Mesendoderm (in vitro differentiated cells): ENCODE measurements around the gene INPP5E.

Experiments
- DNase-seq: peaks from one replicate; pipeline ENCODE4 v3.0.0; 2013
- H2AK5ac ChIP-seq: 2 replicates; pipeline ENCODE4 v1.6.1; 2013; ENCODE audit warnings: low read length, inconsistent platforms
- H2BK120ac ChIP-seq: 2 replicates; pipeline ENCODE4 v1.6.1; 2013; ENCODE audit warnings: low read depth, mild to moderate bottlenecking, low read length, moderate library complexity, mixed read lengths
- H2BK15ac ChIP-seq: replicated peaks from 2 replicates; pipeline ENCODE4 v1.6.1; 2013; ENCODE audit warnings: low read depth, mild to moderate bottlenecking, moderate library complexity
- H2BK5ac ChIP-seq: 2 replicates; pipeline ENCODE4 v1.6.1; 2013; ENCODE audit warnings: low read length, inconsistent platforms
- H3K18ac ChIP-seq: 2 replicates; pipeline ENCODE4 v1.6.1; 2013; ENCODE audit warnings: mild to moderate bottlenecking, low read length, mixed read lengths
- H3K23ac ChIP-seq: one replicate; pipeline ENCODE4 v1.6.1; 2013; ENCODE audit warnings: low read length
- H3K27ac ChIP-seq: 2 replicates; pipeline ENCODE4 v1.5.1; 2013; ENCODE audit warnings: low read depth, mild to moderate bottlenecking, inconsistent platforms, low read length, moderate library complexity
- H3K27me3 ChIP-seq: 2 replicates; pipeline ENCODE4 v1.6.1; 2013; ENCODE audit warnings: low read length, control low read depth, mild to moderate bottlenecking, inconsistent platforms; ENCODE audit not compliant: insufficient read depth, poor library complexity
- H3K36me3 ChIP-seq: 2 replicates; pipeline ENCODE4 v1.6.1; 2013; ENCODE audit warnings: low read length, inconsistent platforms; ENCODE audit not compliant: control insufficient read depth, insufficient read depth
- H3K4ac ChIP-seq: one replicate; pipeline ENCODE4 v1.6.1; 2013; ENCODE audit warnings: low read depth, mild to moderate bottlenecking, low read length, moderate library complexity
- H3K4me1 ChIP-seq: 2 replicates; pipeline ENCODE4 v1.6.1; 2013; ENCODE audit warnings: low read depth, low read length, inconsistent platforms; ENCODE audit not compliant: control insufficient read depth
- H3K4me2 ChIP-seq: 2 replicates; pipeline ENCODE4 v1.6.1; 2013; ENCODE audit warnings: low read length
- H3K4me3 ChIP-seq: 2 replicates; pipeline ENCODE4 v1.5.1; 2013; ENCODE audit warnings: mild to moderate bottlenecking, low read length
- H3K56ac ChIP-seq: one replicate; pipeline ENCODE4 v1.6.1; 2013; ENCODE audit warnings: low read length
- H3K79me1 ChIP-seq: 2 replicates; pipeline ENCODE4 v1.6.1; 2013; ENCODE audit warnings: low read length, inconsistent platforms
- H3K79me2 ChIP-seq: 2 replicates; pipeline ENCODE4 v1.6.1; 2013; ENCODE audit warnings: mild to moderate bottlenecking, low read length; ENCODE audit not compliant: control insufficient read depth, insufficient read depth
- H3K9ac ChIP-seq: 2 replicates; pipeline ENCODE4 v1.6.1; 2013; ENCODE audit warnings: low read length, inconsistent platforms
- H4K5ac ChIP-seq: one replicate; pipeline ENCODE4 v1.6.1; 2013; ENCODE audit warnings: low read length
- H4K8ac ChIP-seq: one replicate; pipeline ENCODE4 v1.6.1; 2013; ENCODE audit warnings: low read depth, mild to moderate bottlenecking, control low read depth, low read length, moderate library complexity
- WGBS: extraction: QIAGEN DNeasy Blood & Tissue Kit; methylation state at CpG from one replicate; pipeline ENCODE4 v1.1.7; 2013; ENCODE audit warnings: low lambda C conversion rate, missing lambda C conversion rate; ENCODE audit not compliant: insufficient coverage; ENCODE audit errors: extremely low coverage; 5-methylcytosine and 5-hydroxymethylcytosine counted together

Gene INPP5E

GRCh38 chr9:136434580-136435169 lies 5.0 kb downstream of the INPP5E start:
- Histone ChIP-seq H3K79me1 (peaks cover 10% of the 10 kb centered on the region), H3K4me3 (no peak overlapping the region), H3K4me2 (no peak overlapping the region), H2BK15ac (no peak overlapping the region), H3K23ac (no peak overlapping the region), H3K79me2 (peaks cover 6% of the 10 kb centered on the region), H3K36me3 (no peaks in the 10 kb centered on the region), H3K4me1 (no peaks in the 10 kb centered on the region), H4K8ac (no peak overlapping the region), H3K56ac (no peak overlapping the region), H2BK5ac (no peak overlapping the region), H4K5ac (no peak overlapping the region), H2AK5ac (no peak overlapping the region), H2BK120ac (no peak overlapping the region), H3K27ac (no peak overlapping the region), H3K4ac (no peak overlapping the region), H3K27me3 (no peaks in the 10 kb centered on the region), H3K18ac (no peak overlapping the region), H3K9ac (no peak overlapping the region)
- no peak for DNase-seq
- WGBS, result no CpG with 5 or more reads among the region's 17 CpGs

DNA sequence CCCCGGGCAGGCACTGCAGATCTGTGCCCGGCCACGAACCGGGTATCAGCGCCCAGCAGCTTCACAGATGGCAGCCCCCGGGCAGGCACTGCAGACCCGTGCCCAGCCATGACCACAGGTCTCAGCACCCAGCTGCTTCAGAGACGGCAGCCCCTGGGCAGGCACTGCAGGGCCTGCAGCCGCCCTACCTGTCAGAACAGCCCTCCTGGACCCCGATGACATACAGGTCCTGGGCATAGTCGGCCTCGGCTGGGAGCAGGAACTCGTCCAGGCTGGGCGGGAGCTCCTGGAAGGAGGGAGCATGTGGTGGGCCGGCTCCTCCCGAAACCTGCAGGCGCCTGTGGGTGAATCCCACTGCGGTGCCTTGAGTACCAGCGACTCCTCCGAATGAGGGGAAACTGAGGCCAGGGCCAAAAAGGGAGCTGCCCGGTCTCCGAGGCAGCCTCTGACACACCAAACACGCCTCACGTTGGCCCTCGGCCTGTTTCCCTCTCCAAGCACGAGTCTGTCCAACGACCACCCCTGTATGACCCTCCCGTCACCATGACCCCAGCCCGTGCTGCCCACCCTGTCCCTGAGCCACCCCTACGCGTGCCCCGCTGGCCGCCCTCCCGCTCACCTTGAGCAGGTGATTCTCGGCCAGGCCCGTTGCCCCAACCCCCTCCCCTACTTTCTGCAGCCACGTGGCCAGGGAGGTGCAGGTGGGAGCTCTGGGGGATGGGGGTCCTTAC lies 5.6 kb downstream of the INPP5E start:
- no peak overlapping the region for H2BK15ac ChIP-seq
- H2BK5ac ChIP-seq, result no peak overlapping the region
- H3K18ac ChIP-seq, result no peak overlapping the region
- no peak overlapping the region for H3K9ac ChIP-seq
- no peak overlapping the region for H2AK5ac ChIP-seq
- H2BK120ac ChIP-seq, result no peak overlapping the region
- no peaks in the 10 kb centered on the region for H3K36me3 ChIP-seq
- no CpG with 5 or more reads among the region's 37 CpGs for WGBS
- no peak overlapping the region for H3K4ac ChIP-seq
- peaks cover 6% of the 10 kb centered on the region for H3K79me2 ChIP-seq
- H3K4me3 ChIP-seq, result no peak overlapping the region
- H3K4me2 ChIP-seq, result no peak overlapping the region
- no peak overlapping the region for H3K27ac ChIP-seq
- no peak overlapping the region for H4K8ac ChIP-seq
- H3K23ac ChIP-seq, result no peak overlapping the region
- no peaks in the 10 kb centered on the region for H3K27me3 ChIP-seq
- no peak overlapping the region for H3K56ac ChIP-seq
- peaks cover 10% of the 10 kb centered on the region for H3K79me1 ChIP-seq
- no peaks in the 10 kb centered on the region for H3K4me1 ChIP-seq
- H4K5ac ChIP-seq, result no peak overlapping the region
- DNase-seq, result no peak

DNA sequence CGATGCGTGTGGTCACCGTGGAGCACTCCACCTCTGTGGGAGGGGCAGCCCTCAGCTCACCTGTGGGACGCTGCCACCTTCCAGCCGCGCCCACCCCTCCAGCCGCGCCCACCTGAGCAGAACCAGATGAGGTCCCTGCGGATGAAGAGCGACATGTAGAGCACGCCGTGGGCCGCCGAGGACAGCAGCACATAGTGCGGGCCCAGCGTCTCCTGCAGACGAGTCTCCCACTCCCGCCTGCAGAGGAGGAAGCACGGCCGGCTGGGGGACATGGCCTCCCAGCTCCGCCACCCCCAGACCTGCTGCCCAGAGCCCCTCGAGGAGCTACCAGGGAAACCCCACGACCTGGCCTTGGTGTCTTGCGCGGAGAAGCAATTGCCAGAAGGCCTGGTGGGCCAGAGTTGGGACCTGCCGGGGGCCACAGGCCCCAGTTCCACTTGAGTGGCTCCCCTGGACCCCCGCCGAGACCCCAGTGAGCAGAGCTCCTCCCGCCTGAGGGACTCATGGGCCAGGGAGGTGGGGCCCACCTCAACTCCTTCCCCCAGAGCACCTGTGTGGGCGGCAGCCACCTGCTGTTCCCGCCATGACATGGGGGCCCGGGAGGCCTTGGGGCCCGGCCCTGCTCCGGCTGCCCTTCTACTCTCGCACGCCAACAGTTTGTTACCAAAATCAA lies 6.5 kb downstream of the INPP5E start:
- H3K18ac ChIP-seq, result no peak overlapping the region
- H3K27me3 ChIP-seq, result no peaks in the 10 kb centered on the region
- no CpG with 5 or more reads among the region's 36 CpGs for WGBS
- H2BK120ac ChIP-seq, result no peak overlapping the region
- no peak overlapping the region for H3K23ac ChIP-seq
- no peak overlapping the region for H3K4me2 ChIP-seq
- H3K36me3 ChIP-seq, result no peaks in the 10 kb centered on the region
- H4K8ac ChIP-seq, result no peak overlapping the region
- no peak overlapping the region for H4K5ac ChIP-seq
- no peaks in the 10 kb centered on the region for H3K4me1 ChIP-seq
- H2BK5ac ChIP-seq, result no peak overlapping the region
- peaks cover 9% of the 10 kb centered on the region for H3K79me1 ChIP-seq
- no peak overlapping the region for H2AK5ac ChIP-seq
- H3K27ac ChIP-seq, result no peak overlapping the region
- no peak overlapping the region for H3K4ac ChIP-seq
- H3K4me3 ChIP-seq, result no peak overlapping the region
- peaks cover 6% of the 10 kb centered on the region for H3K79me2 ChIP-seq
- no peak overlapping the region for H3K9ac ChIP-seq
- H3K56ac ChIP-seq, result no peak overlapping the region
- DNase-seq, result no peak
- H2BK15ac ChIP-seq, result no peak overlapping the region

DNA sequence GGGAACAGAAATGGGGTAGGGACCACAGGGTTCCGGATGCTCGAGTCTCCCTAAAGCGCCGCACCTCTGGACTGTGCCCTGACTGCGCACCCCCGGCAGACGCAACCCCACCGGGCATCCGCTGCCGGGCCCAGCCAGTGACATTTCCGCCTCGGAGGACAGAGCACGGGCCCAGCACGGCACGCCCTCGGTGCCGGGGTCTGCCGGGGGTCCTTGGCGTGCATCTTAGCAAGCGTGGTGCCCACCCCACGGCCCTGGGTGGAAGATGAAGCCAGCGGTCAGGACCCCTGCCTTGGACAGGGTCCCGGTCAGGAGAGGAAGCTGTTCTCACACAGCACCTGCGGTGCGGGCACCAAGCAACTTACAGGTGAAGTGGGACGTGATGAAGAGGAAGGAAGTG lies 7.1 kb downstream of the INPP5E start:
- H3K36me3 ChIP-seq, result no peaks in the 10 kb centered on the region
- H3K27ac ChIP-seq, result no peak overlapping the region
- DNase-seq, result no peak
- H2BK5ac ChIP-seq, result no peak overlapping the region
- H3K79me2 ChIP-seq, result peaks cover 6% of the 10 kb centered on the region
- no peak overlapping the region for H3K4me2 ChIP-seq
- H3K4me3 ChIP-seq, result no peak overlapping the region
- no peaks in the 10 kb centered on the region for H3K4me1 ChIP-seq
- H3K18ac ChIP-seq, result no peak overlapping the region
- no peak overlapping the region for H4K5ac ChIP-seq
- no peak overlapping the region for H3K23ac ChIP-seq
- H2BK120ac ChIP-seq, result no peak overlapping the region
- no peak overlapping the region for H3K9ac ChIP-seq
- H2AK5ac ChIP-seq, result no peak overlapping the region
- no peak overlapping the region for H2BK15ac ChIP-seq
- H3K56ac ChIP-seq, result no peak overlapping the region
- H3K4ac ChIP-seq, result no peak overlapping the region
- WGBS, result no CpG with 5 or more reads among the region's 26 CpGs
- no peak overlapping the region for H4K8ac ChIP-seq
- no peaks in the 10 kb centered on the region for H3K27me3 ChIP-seq
- peaks cover 5% of the 10 kb centered on the region for H3K79me1 ChIP-seq

GRCh38 chr9:136431782-136432350 lies 7.8 kb downstream of the INPP5E start:
- H2BK5ac ChIP-seq, result no peak overlapping the region
- H3K27ac ChIP-seq, result no peak overlapping the region
- no peak overlapping the region for H3K4me2 ChIP-seq
- no peak overlapping the region for H3K4me3 ChIP-seq
- H3K23ac ChIP-seq, result no peak overlapping the region
- no peaks in the 10 kb centered on the region for H3K4me1 ChIP-seq
- H4K8ac ChIP-seq, result no peak overlapping the region
- H4K5ac ChIP-seq, result no peak overlapping the region
- no peak overlapping the region for H3K9ac ChIP-seq
- WGBS, result no CpG with 5 or more reads among the region's 36 CpGs
- peaks cover 5% of the 10 kb centered on the region for H3K79me2 ChIP-seq
- H3K79me1 ChIP-seq, result peaks cover 1% of the 10 kb centered on the region
- no peak for DNase-seq
- H3K27me3 ChIP-seq, result no peaks in the 10 kb centered on the region
- no peak overlapping the region for H2AK5ac ChIP-seq
- H3K36me3 ChIP-seq, result no peaks in the 10 kb centered on the region
- no peak overlapping the region for H3K56ac ChIP-seq
- H2BK15ac ChIP-seq, result no peak overlapping the region
- no peak overlapping the region for H3K4ac ChIP-seq
- H3K18ac ChIP-seq, result no peak overlapping the region
- no peak overlapping the region for H2BK120ac ChIP-seq
